Vagina (tissue), 2 donors: Measurements from ENCODE around the gene GPR151. TPM values are rescaled to one million over a fixed set of nuclear protein-coding genes. Genes with fewer than 3 reads are reported as not detected.

Experiments
- DNase-seq, 2 donors: peaks; one replicate each; pipeline ENCODE4 v3.0.0-alpha.2; 2017; ENCODE audit errors: extremely low spot score in 2 of 2
- H3K27ac ChIP-seq: fragments of 200-600 bp; sonication (generic); one replicate; pipeline ENCODE4 v1.5.1; 2019
- H3K27me3 ChIP-seq: fragments of 200-600 bp; sonication (generic); one replicate; pipeline ENCODE4 v1.5.1; 2019
- H3K36me3 ChIP-seq, 2 donors: fragments of 200-600 bp; sonication (generic); one replicate each; pipeline ENCODE4 v1.5.1; 2017 to 2019
- H3K4me1 ChIP-seq: fragments of 200-600 bp; sonication (generic); one replicate; pipeline ENCODE4 v1.5.1; 2019
- H3K4me3 ChIP-seq, 2 donors: fragments of 200-600 bp; sonication (generic); 1 replicate in 1 of 2; 2 replicates in 1 of 2; pipeline ENCODE4 v1.5.1; 2016 to 2019
- H3K9me3 ChIP-seq: fragments of 200-600 bp; sonication (generic); one replicate; pipeline ENCODE4 v1.5.1; 2019
- CTCF ChIP-seq, 3 experiments: fragments of 450-650 bp in 2 of 3; fragments of 200-600 bp in 1 of 3; sonication (generic) in 1 of 3; IDR thresholded peaks; one replicate each; pipeline ENCODE4 v1.5.1; 2017 to 2019; ENCODE audit warnings: antibody characterized with exemption in 3 of 3, mild to moderate bottlenecking in 2 of 3, moderate library complexity in 2 of 3
- POLR2A ChIP-seq, 2 donors: fragments of 450-650 bp; IDR thresholded peaks; one replicate each; pipeline ENCODE4 v1.6.1; 2017; ENCODE audit warnings: antibody characterized with exemption in 2 of 2, mild to moderate bottlenecking in 2 of 2, moderate library complexity in 2 of 2
- POLR2AphosphoS5 ChIP-seq, 2 donors: sonication (generic); formaldehyde crosslinking; IDR thresholded peaks; one replicate each; pipeline ENCODE4 v1.9.0; 2017; ENCODE audit warnings: antibody characterized with exemption in 2 of 2, mild to moderate bottlenecking in 2 of 2, low read depth in 1 of 2; ENCODE audit not compliant: insufficient read depth in 1 of 2
- intact Hi-C: fragments of 100-400 bp; cut with DNase I; formaldehyde crosslinking; loops from one replicate; pipeline ENCODE4 v1.15.1; 2023
- total RNA-seq: library from RNA; depleted of rRNA; stranded (reverse); fragments of >200 nt; gene quantifications from one replicate; pipeline ENCODE4 v1.2.3, GENCODE V29; 2016

GPR151 gene
- total RNA-seq, 1 donor from 2014 or later, result not detected

- no peak for TF ChIP-seq CTCF (IDR thresholded peaks at IDR 0.05)
- no peak for TF ChIP-seq POLR2A (IDR thresholded peaks at IDR 0.05)
- TF ChIP-seq POLR2AphosphoS5 (IDR thresholded peaks at IDR 0.05; ENCODE audit: insufficient read depth in 1 of 2, low read depth in 1 of 2), result no peak
- H3K36me3 ChIP-seq, result peaks cover 0 to under 1% of the 10 kb centered on the region in 2 donors
- no peaks in the 10 kb centered on the region for H3K27me3 ChIP-seq
- no peaks in the 10 kb centered on the region for H3K9me3 ChIP-seq
- DNase-seq, result no peak
- intact Hi-C loops, result no loop called here
- no peak overlapping the region for H3K27ac ChIP-seq
- H3K4me1 ChIP-seq, result no peaks in the 10 kb centered on the region
- H3K4me3 ChIP-seq, result no peak overlapping the region
Observed at GRCh38 chr5:146490089-146490843, 25.7 kb downstream of the GPR151 start.

GRCh38 chr5:146484714-146485391 lies 31.1 kb downstream of the GPR151 start:
- no peak for DNase-seq
- no peaks in the 10 kb centered on the region for H3K9me3 ChIP-seq
- peaks cover 0 to 34% of the 10 kb centered on the region in 2 donors for H3K36me3 ChIP-seq
- no peaks in the 10 kb centered on the region for H3K27me3 ChIP-seq
- H3K4me1 ChIP-seq, result no peaks in the 10 kb centered on the region
- intact Hi-C loops, result no loop called here
- H3K27ac ChIP-seq, result no peak overlapping the region
- no peak overlapping the region for H3K4me3 ChIP-seq
- no peak for TF ChIP-seq POLR2A (IDR thresholded peaks at IDR 0.05)
- TF ChIP-seq CTCF (IDR thresholded peaks at IDR 0.05), result no peak
- no peak for TF ChIP-seq POLR2AphosphoS5 (IDR thresholded peaks at IDR 0.05; ENCODE audit: insufficient read depth in 1 of 2, low read depth in 1 of 2)

- Histone ChIP-seq H3K27ac (no peak overlapping the region), H3K27me3 (no peaks in the 10 kb centered on the region), H3K4me3 (no peak overlapping the region), H3K4me1 (no peaks in the 10 kb centered on the region), H3K36me3 (peaks cover 0 to 34% of the 10 kb centered on the region in 2 donors), H3K9me3 (no peaks in the 10 kb centered on the region)
- intact Hi-C loops, result no loop called here
- no peak for DNase-seq
- TF ChIP-seq CTCF (IDR thresholded peaks at IDR 0.05) (no peak), POLR2A (IDR thresholded peaks at IDR 0.05) (no peak), POLR2AphosphoS5 (IDR thresholded peaks at IDR 0.05; ENCODE audit: insufficient read depth in 1 of 2, low read depth in 1 of 2) (no peak)
Observed at GRCh38 chr5:146482775-146483174, 33.2 kb downstream of the GPR151 start.

DNA sequence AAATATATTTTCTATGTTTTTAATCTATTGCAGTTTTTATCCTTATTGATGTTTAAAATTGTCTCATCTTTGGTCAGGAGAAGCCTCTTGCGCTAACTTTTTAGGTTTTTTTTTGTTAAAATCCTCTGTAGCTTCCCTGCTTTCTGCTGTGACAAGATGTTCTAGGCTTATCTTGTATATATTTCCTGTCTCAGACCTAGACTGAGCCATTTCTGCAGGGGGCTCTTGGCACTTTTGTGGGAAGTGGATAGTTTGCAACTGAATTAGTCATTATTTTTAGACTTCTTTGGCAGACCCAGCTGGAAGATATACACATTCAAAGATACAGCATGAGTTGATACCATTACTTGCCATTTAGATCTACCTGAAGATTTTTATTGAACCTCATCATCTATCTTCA lies 40.1 kb downstream of the GPR151 start:
- no peaks in the 10 kb centered on the region for H3K4me1 ChIP-seq
- no peaks in the 10 kb centered on the region for H3K9me3 ChIP-seq
- peaks cover 0 to 40% of the 10 kb centered on the region in 2 donors for H3K36me3 ChIP-seq
- H3K27me3 ChIP-seq, result no peaks in the 10 kb centered on the region
- no peak for TF ChIP-seq CTCF (IDR thresholded peaks at IDR 0.05)
- TF ChIP-seq POLR2A (IDR thresholded peaks at IDR 0.05), result no peak
- TF ChIP-seq POLR2AphosphoS5 (IDR thresholded peaks at IDR 0.05; ENCODE audit: insufficient read depth in 1 of 2, low read depth in 1 of 2), result no peak
- no peak for DNase-seq
- intact Hi-C loops, result no loop called here
- H3K27ac ChIP-seq, result no peak overlapping the region
- no peak overlapping the region for H3K4me3 ChIP-seq
